HepG2 (cell line): ENCODE data around the gene FAM174C. TPM values are rescaled to one million over a fixed set of nuclear protein-coding genes. Genes with fewer than 3 reads are reported as not detected.

Experiments used
- EP300 ChIP-seq, 3 experiments: sonication (generic) in 1 of 3; formaldehyde crosslinking in 1 of 3; IDR thresholded peaks; 2 replicates each; pipeline versions ENCODE4 v1.5.1 to v1.6.1; 2011 to 2020; ENCODE audit warnings: low read depth in 2 of 3, low read length in 2 of 3, borderline replicate concordance in 1 of 3, improper control_type of control experiment in 1 of 3, mild to moderate bottlenecking in 1 of 3, missing genetic modification reagents in 1 of 3, moderate library complexity in 1 of 3
- ETV5 ChIP-seq: IDR thresholded peaks from 2 replicates; pipeline ENCODE4 v1.6.1; 2018; ENCODE audit warnings: missing biosample characterization, missing genetic modification reagents, inconsistent platforms, borderline replicate concordance
- GABPA ChIP-seq, 2 experiments: IDR thresholded peaks; 2 replicates each; pipeline ENCODE4 v1.6.1; 2011 to 2016; ENCODE audit warnings: low read depth in 2 of 2, low read length in 1 of 2, missing biosample characterization in 1 of 2, missing genetic modification characterization in 1 of 2
- GMEB2 ChIP-seq: IDR thresholded peaks from 2 replicates; pipeline ENCODE4 v1.6.1; 2016; ENCODE audit warnings: missing biosample characterization, missing genetic modification reagents, low read depth
- HMGA1 ChIP-seq: sonication (generic); formaldehyde crosslinking; conservative IDR thresholded peaks from 2 replicates; pipeline ENCODE4 v1.4.0; 2020; ENCODE audit warnings: missing genetic modification reagents
- HNF1A ChIP-seq, 2 experiments: sonication (generic) in 1 of 2; formaldehyde crosslinking in 1 of 2; IDR thresholded peaks; 2 replicates each; pipeline versions ENCODE4 v1.4.0 to v1.6.1; 2016 to 2020; ENCODE audit warnings: borderline replicate concordance in 1 of 2, low read depth in 1 of 2, mild to moderate bottlenecking in 1 of 2, missing genetic modification reagents in 1 of 2
- MAZ ChIP-seq, 2 experiments: sonication (generic) in 1 of 2; formaldehyde crosslinking in 1 of 2; IDR thresholded peaks; 2 replicates each; pipeline versions ENCODE4 v1.5.0 to v1.6.1; 2012 to 2020; ENCODE audit warnings: low read depth in 2 of 2, mild to moderate bottlenecking in 2 of 2, borderline replicate concordance in 1 of 2, improper control_type of control experiment in 1 of 2, low read length in 1 of 2, missing genetic modification reagents in 1 of 2, moderate library complexity in 1 of 2
- RBFOX2 ChIP-seq: fragments of 200-400 bp; formaldehyde crosslinking; IDR thresholded peaks from 2 replicates; pipeline ENCODE4 v1.6.1; 2017; ENCODE audit warnings: low read depth, mild to moderate bottlenecking, low read length
- SALL1 ChIP-seq: sonication (generic); formaldehyde crosslinking; IDR thresholded peaks from 2 replicates; pipeline ENCODE4 v1.8.0; 2022; ENCODE audit warnings: mild to moderate bottlenecking, missing genetic modification reagents
- TBP ChIP-seq: sonication (generic); formaldehyde crosslinking; IDR thresholded peaks from 2 replicates; pipeline ENCODE4 v1.5.0; 2020; ENCODE audit warnings: missing genetic modification reagents
- TEAD2 ChIP-seq: sonication (generic); formaldehyde crosslinking; IDR thresholded peaks from 2 replicates; pipeline ENCODE4 v1.9.0; 2021; ENCODE audit warnings: missing genetic modification reagents
- ZNF331 ChIP-seq: sonication (generic); formaldehyde crosslinking; IDR thresholded peaks from 2 replicates; pipeline ENCODE4 v1.4.0; 2020; ENCODE audit warnings: missing genetic modification reagents
- ZNF383 ChIP-seq: sonication (generic); formaldehyde crosslinking; IDR thresholded peaks from 2 replicates; pipeline ENCODE4 v1.4.0; 2020; ENCODE audit warnings: missing genetic modification reagents, mild to moderate bottlenecking, borderline replicate concordance
- polyA plus RNA-seq, 8 experiments: library from polyadenylated mRNA; depleted of rRNA in 3 of 8; stranded (reverse) in 7 of 8; unstranded in 1 of 8; fragments of >200 nt; fragmentation: Illumina TruSeq in 4 of 8; extraction: Trizol in 4 of 8; gene quantifications; 2 replicates each; pipeline versions ENCODE4 v1.2.1 to v1.2.3, GENCODE V29; 2011 to 2016; ENCODE audit warnings: low read depth in 4 of 8, missing spikeins in 1 of 8, mixed read lengths in 1 of 8; ENCODE audit not compliant: insufficient read depth in 1 of 8
- total RNA-seq, 5 experiments: library from RNA; depleted of rRNA; stranded (reverse); fragments of >200 nt; fragmentation: Illumina TruSeq; extraction: Trizol; gene quantifications; 2 replicates each; pipeline ENCODE4 v1.2.3, GENCODE V29; 2016; ENCODE audit warnings: low read depth in 1 of 5
- TF ChIP-seq, protein P1 (sequence below): sonication (generic); formaldehyde crosslinking; IDR thresholded peaks from 2 replicates; pipeline ENCODE4 v1.5.1; 2020; ENCODE audit warnings: mild to moderate bottlenecking, missing genetic modification reagents
- TF ChIP-seq, protein P2 (sequence below): sonication (generic); formaldehyde crosslinking; IDR thresholded peaks from 2 replicates; pipeline ENCODE4 v1.9.0; 2022; ENCODE audit warnings: missing genetic modification reagents, mild to moderate bottlenecking, borderline replicate concordance

Gene FAM174C
- total and polyA plus RNA-seq, 2 of the 13 experiments (the other 11 are each of a cell fraction or from before 2014, with no cell fraction given) = 19.5 to 31.3 TPM

DNA sequence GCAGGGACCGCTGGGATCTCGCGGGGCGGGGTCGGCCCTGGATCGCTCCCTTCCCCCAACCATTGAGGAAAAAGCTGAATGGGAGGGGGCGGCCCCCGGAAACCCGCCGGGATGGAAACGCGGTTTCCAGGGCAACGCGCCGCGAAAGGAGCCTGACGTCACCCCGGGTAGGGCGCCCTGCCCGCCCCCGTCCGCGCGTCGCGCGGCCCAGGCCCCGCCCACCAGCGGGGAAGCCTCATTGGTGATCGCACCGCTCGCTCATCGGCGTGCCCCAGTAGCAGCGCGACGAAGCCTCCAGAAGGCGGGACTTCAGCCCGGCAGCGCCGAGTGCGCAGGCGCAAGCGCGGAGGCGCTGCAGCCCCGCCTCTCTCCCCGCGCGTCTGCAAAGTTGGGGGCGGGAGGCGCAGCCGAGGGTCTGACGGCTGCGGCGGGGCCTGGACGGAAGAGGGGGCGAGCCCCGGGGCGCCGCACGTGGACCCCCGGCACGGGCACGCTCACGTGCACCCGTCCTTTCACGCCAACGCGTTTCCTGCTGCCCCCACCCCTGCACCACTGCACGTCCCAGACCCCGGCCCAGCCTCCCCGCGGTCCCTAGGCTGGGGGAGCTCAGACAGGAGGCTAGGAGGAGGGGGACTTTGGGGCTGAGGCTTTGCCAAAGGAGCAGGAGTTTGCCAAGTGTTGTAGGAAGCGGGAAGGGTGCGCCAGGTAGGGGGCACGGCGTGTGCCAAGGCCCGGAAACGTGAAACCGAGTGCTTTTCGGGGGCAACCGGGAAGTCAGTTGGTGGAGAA lies 14.4 kb upstream of the FAM174C start (continued):
- no peak for TF ChIP-seq HNF1A (IDR thresholded peaks at IDR 0.05; ENCODE audit: low read depth)
- TF ChIP-seq HNF1A (CRISPR knock-in tag; IDR thresholded peaks at IDR 0.05; ENCODE audit: borderline replicate concordance) = no peak; the same call in 1 of the 2 replicates
- peak; percentile 51 for TF ChIP-seq RBFOX2
- TF ChIP-seq ZNF383 = no peak
- no peak for TF ChIP-seq ZNF331
- TF ChIP-seq, protein P1, sequence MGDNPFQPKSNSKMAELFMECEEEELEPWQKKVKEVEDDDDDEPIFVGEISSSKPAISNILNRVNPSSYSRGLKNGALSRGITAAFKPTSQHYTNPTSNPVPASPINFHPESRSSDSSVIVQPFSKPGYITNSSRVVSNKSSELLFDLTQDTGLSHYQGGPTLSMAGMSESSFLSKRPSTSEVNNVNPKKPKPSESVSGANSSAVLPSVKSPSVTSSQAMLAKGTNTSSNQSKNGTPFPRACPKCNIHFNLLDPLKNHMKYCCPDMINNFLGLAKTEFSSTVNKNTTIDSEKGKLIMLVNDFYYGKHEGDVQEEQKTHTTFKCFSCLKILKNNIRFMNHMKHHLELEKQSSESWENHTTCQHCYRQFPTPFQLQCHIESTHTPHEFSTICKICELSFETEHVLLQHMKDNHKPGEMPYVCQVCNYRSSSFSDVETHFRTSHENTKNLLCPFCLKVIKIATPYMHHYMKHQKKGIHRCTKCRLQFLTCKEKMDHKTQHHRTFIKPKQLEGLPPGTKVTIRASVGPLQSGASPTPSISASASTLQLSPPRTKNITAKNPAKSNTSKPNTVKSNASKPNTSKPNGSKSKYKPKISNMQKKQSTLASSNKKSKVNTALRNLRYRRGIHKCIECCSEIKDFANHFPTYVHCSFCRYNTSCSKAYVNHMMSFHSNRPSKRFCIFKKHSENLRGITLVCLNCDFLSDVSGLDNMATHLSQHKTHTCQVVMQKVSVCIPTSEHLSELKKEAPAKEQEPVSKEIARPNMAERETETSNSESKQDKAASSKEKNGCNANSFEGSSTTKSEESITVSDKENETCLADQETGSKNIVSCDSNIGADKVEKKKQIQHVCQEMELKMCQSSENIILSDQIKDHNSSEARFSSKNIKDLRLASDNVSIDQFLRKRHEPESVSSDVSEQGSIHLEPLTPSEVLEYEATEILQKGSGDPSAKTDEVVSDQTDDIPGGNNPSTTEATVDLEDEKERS = no peak
- TF ChIP-seq TBP = no peak
- TF ChIP-seq SALL1 (CRISPR knock-in tag) = no peak
- no peak for TF ChIP-seq TEAD2
- TF ChIP-seq EP300 (IDR thresholded peaks at IDR 0.05; ENCODE audit: low read depth in 2 of 2, low read length in 2 of 2) = 0 out of 4 replicates have a peak, but pooled peaks of 1 of the 2 experiments have one; percentile 24
- no peak for TF ChIP-seq EP300 (CRISPR knock-in tag; IDR thresholded peaks at IDR 0.05; ENCODE audit: borderline replicate concordance)
- 0 out of 2 replicates have a peak, but pooled peaks have one; percentile 76 for TF ChIP-seq MAZ (IDR thresholded peaks at IDR 0.05; ENCODE audit: borderline replicate concordance, low read depth, low read length)
- TF ChIP-seq MAZ (CRISPR knock-in tag; IDR thresholded peaks at IDR 0.05; ENCODE audit: low read depth) = peak; percentile 79
- TF ChIP-seq ETV5 (CRISPR knock-in tag) = peak; percentile 51; the same call in 1 of the 2 replicates
- TF ChIP-seq GMEB2 (CRISPR knock-in tag) = no peak
- TF ChIP-seq HMGA1 (CRISPR knock-in tag) = no peak
- no peak for TF ChIP-seq GABPA (IDR thresholded peaks at IDR 0.05; ENCODE audit: low read depth, low read length)
- TF ChIP-seq GABPA (CRISPR knock-in tag; IDR thresholded peaks at IDR 0.05; ENCODE audit: low read depth) = peak; percentile 74
- TF ChIP-seq, protein P2, sequence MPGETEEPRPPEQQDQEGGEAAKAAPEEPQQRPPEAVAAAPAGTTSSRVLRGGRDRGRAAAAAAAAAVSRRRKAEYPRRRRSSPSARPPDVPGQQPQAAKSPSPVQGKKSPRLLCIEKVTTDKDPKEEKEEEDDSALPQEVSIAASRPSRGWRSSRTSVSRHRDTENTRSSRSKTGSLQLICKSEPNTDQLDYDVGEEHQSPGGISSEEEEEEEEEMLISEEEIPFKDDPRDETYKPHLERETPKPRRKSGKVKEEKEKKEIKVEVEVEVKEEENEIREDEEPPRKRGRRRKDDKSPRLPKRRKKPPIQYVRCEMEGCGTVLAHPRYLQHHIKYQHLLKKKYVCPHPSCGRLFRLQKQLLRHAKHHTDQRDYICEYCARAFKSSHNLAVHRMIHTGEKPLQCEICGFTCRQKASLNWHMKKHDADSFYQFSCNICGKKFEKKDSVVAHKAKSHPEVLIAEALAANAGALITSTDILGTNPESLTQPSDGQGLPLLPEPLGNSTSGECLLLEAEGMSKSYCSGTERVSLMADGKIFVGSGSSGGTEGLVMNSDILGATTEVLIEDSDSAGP (CRISPR knock-in tag) = peak; percentile 10; the same call in 1 of the 2 replicates
